Renal cortex interstitium (tissue), 11 donors: Measurements from ENCODE around the gene MPRIP. TPM values are rescaled to one million over a fixed set of nuclear protein-coding genes. Genes with fewer than 3 reads are reported as not detected.

Experiments
- DNase-seq, 11 donors: peaks; one replicate each; pipeline ENCODE4 v3.0.0-alpha.2; 2013; ENCODE audit warnings: low read depth in 9 of 11, low spot score in 4 of 11; ENCODE audit errors: extremely low read depth in 1 of 11
- polyA plus RNA-seq, 3 donors: library from polyadenylated mRNA; unstranded; fragments of 120-200 nt; gene quantifications; one replicate each; pipeline ENCODE4 v1.2.1, GENCODE V29; 2013; ENCODE audit not compliant: insufficient read length in 3 of 3

The MPRIP gene
- polyA plus RNA-seq, 3 donors: 150 to 177 (median 174) TPM

- DNase-seq: no peak
These were observed 35.8 kb downstream of the MPRIP start for GRCh38 chr17:17077861-17078732.

- DNase-seq: no peak
These were observed 36.6 kb downstream of the MPRIP start for GRCh38 chr17:17078832-17079231.

- no peak for DNase-seq
These were observed 37.1 kb downstream of the MPRIP start for GRCh38 chr17:17079336-17079735.

GRCh38 chr17:17079761-17080160 lies 37.5 kb downstream of the MPRIP start:
- no peak for DNase-seq

DNA sequence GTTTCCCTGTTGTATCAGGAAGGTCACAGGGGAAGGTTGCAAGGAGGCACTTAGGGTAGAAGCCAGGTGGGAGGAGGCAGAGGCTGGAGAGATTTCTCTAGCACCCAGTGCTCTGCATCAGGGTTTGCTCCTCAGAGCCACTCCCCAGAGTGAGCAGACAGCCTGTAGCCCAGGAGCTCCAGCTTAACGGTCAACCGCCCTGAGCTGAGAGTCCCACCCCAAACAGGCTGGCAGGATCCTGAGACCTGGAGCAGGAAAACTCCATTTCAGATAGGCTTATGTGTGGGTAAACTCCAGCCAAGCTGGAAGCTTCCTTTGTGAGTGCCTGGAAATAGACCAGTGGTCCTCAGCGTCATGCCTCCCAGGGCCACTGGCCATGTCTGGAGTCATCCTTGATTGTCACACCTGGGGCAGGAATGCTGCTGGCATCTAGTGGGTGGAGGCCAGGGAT lies 37.9 kb downstream of the MPRIP start:
- no peak for DNase-seq

DNA sequence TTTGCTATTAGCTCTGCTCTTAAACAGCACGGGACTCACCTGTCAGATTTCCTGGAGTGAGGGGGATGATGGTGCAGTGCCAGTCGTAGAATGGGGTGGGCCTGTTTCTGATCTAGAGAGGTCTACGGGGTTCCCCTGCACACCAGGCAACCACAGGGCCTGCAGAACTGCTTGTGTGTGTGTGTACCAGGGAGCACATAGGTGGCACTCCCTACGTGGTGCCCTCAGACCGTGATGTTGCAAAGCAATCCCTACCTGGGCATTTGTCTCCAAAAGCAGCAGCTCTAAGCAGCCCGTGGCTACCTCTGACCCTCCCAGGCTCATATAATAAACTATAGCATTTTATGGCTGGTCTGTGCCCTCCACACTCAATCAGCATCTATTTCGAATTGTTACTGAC lies 38.5 kb downstream of the MPRIP start:
- DNase-seq: no peak

DNA sequence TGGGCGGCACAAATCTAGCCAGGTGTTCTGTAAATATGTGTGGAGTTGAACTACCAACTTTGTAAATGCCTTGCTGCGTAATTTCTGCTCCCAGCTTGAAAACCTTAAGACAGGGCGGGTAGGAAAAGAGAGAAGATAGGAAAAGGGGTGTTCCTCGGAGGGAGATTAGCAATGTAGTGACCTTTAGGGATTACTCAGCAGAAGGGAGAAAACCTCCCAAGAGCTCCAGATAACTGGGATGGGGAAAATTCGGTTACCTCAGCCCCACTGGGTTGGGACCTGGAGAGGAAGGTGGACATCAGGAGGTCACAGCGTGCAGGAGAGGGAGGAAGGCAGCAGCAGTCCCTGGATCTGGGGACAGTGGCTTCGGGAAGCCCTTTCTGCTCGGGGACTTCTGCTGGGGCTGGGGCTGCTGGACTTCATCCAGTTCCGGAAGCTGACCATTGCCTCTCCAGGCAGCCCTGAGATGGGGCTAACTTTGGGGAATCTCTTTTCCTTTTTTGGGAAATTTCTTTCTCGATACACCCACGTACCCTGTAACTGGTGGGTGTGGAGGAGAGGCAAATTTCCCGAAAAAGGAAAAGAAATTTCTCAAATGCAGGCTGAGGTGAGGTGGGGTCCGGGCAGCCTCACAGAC lies 39.2 kb downstream of the MPRIP start:
- DNase-seq: no peak

DNA sequence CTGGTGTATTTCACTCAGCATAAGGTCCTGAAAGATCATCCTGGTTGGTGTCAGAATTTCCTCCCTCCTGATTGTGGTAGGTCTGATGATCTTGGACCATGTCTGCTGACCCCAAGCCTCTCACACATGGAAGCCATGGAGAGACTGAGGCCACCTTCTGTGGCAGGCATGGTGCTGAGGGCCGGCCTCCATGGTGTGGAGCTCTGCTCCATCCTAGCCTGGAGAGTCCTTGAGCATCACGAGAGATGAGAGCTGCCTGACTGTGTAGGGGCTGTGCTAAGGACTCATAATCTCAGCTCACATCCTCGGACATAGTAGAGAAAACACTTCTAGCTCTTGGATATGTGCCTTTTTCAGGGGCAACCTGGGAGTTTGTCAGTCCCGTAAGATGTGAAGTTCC lies 40.6 kb downstream of the MPRIP start:
- no peak for DNase-seq

DNA sequence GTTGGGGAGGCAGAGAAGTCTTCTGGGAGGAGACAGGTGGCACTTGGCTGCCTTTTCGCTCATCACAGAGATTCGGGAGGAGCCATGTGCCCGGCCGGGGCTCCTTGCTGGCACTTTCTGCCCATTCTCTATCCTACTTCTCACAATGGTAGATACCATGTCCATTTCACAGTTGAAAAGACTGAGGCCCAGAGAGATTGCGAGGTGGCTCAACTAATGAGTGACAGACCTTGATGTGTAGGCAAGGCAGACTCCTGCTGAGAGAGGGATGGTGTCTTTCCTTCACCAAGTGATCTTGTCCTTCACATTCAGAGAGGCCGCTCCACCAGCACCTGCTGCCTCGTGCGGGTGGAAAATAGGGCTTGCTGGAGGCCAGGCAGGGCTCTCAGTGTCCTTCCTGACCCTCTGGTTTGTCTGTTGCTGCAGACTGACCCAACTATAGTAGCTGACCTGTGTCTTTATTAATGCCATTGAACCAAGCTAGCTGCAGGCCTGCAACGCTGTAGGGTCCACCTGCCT lies 42.1 kb downstream of the MPRIP start:
- DNase-seq: no peak

GRCh38 chr17:17084941-17085340 lies 42.7 kb downstream of the MPRIP start:
- DNase-seq: no peak

- DNase-seq: no peak
These were observed 44.3 kb downstream of the MPRIP start for GRCh38 chr17:17086585-17086984.

DNA sequence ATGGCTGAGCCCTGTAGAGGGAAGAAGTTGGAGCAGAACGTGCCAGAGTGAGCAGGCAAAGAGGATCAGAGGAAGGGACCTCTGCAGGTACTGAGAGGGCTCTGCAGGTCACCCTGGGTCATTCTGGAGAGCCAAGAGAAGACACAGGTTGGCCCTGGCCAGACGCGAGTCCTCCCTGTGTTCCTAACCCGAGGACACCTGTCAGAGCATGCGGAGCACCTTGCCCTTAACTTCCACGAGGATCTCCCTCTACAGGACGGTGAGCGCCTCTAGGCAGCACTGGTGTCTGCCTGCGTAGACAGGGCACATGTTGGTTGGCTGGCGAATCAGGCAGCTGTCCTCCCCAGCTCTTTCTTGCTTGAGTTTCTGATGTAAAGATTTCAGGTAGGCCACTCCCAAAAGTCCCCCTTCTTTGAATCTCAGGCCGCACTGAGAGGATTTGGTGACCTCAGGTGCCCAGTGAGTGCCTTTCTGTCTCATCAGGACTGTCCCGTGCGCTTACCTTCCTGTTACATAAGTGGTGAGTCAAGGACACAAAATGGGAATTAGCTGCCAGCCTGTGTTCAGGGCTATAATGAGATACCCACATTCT lies 45.3 kb downstream of the MPRIP start:
- no peak for DNase-seq

DNA sequence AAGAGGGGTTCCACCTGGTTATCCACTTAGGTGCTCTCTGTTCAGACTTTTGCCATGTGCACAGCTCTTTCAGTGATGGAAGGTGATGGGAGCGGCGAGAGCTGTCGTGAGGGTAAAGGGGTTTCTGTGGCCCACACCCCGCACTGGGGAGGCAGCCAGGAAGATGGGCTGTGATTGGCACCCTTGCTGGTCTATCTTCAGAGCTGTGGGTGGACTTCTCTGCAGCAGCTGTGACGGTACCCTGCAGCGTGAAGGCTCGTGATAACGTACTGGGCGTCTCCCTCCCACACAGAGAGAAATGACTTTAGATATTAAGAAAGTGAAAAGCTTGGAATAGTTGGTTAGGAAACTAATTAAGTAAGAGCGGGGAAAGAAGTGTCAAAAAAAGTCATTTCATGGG lies 45.8 kb downstream of the MPRIP start:
- DNase-seq: no peak

GRCh38 chr17:17088541-17089525 lies 46.6 kb downstream of the MPRIP start:
- DNase-seq: no peak

- DNase-seq: no peak
These were observed 47.8 kb downstream of the MPRIP start for GRCh38 chr17:17089796-17090641.

DNA sequence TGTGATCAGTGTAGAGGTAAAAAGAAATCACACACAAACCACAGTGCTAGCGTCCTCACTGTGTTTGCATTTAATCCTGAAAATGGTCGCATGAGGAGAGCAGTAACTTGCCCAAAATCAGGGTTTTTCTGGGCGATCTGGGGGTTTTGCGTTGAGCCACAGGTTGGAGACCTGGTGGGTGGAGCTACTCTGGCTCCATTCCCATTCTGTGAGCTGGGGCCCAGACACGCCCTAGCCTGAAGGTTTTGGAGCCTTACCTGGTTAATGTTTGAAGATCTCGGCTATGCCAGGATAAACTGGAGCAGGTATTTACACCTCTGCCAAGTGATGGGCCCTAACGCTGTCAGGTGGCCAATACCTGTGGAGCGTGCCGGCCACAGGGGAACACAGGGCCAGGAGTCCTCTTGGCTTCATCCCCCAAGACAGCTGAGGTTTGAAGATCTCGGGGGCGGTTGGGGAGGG lies 48.4 kb downstream of the MPRIP start:
- no peak for DNase-seq

DNA sequence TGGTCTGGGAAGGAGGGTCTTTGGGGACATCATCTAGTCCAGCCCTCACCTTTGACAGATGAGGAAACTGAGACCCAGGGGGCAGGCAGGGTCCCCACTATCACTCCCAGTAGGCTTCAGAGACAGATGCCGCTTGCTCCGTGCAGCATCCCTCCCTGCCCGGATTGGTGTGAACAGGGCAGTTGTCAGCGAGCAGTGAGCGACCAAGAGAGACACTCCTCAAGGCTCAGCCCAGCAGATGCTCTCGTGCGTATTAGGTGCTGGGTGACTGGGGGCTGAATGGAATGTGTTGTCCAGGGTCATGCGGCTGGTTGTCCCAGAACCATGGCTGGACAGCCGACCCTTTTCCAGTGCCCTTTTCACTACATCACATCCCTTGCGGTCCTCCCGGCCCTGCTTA lies 49.0 kb downstream of the MPRIP start:
- DNase-seq: no peak
